H1 (cell line): ENCODE data around the gene OPRD1. TPM values are rescaled to one million over a fixed set of nuclear protein-coding genes. Genes with fewer than 3 reads are reported as not detected.

Experiments used
- ASH2L ChIP-seq: fragments of 200-600, 300-600 bp; sonication (generic); IDR thresholded peaks from one replicate; pipeline ENCODE4 v1.7.1; 2017; ENCODE audit warnings: low read length
- KDM4A ChIP-seq: IDR thresholded peaks from one replicate; pipeline ENCODE4 v1.7.1; 2012; ENCODE audit warnings: low read depth, mild to moderate bottlenecking, moderate library complexity, low read length, inconsistent platforms; ENCODE audit not compliant: severe bottlenecking
- POLR2A ChIP-seq, 2 experiments: IDR thresholded peaks; 1 replicate in 1 of 2; 2 replicates in 1 of 2; pipeline ENCODE4 v1.6.1; 2011; ENCODE audit warnings: low read depth in 2 of 2, low read length in 2 of 2, mild to moderate bottlenecking in 2 of 2; ENCODE audit errors: control extremely low read depth in 1 of 2
- SIN3A ChIP-seq, 2 experiments: IDR thresholded peaks in 1 of 2; conservative IDR thresholded peaks in 1 of 2; 2 replicates each; pipeline ENCODE4 v1.6.1; 2011 to 2012; ENCODE audit warnings: low read length in 2 of 2, improper control_type of control experiment in 1 of 2, low read depth in 1 of 2, mild to moderate bottlenecking in 1 of 2
- SRF ChIP-seq: IDR thresholded peaks from 2 replicates; pipeline ENCODE4 v1.6.1; 2011; ENCODE audit warnings: mild to moderate bottlenecking, low read depth, low read length, moderate library complexity
- polyA plus RNA-seq, 7 experiments: library from polyadenylated mRNA; depleted of rRNA in 3 of 7; stranded (reverse) in 5 of 7; unstranded in 2 of 7; fragments of >200 nt in 5 of 7; fragments of 200-250 nt in 2 of 7; gene quantifications; 1 replicate in 5 of 7; 2 replicates in 1 of 7; 4 replicates in 1 of 7; pipeline versions ENCODE4 v1.2.1 to v1.2.3, GENCODE V29; 2011 to 2013; ENCODE audit warnings: missing spikeins in 2 of 7, mixed read lengths in 2 of 7
- total RNA-seq: library from RNA; stranded (reverse); fragmentation: NEBNext Ultra II Directional; extraction: Animal tissue kit (Norgen Biotek cat#: 25700); gene quantifications from 2 replicates; pipeline ENCODE4 v1.2.1, GENCODE V29; 2021
- TF ChIP-seq, protein P1 (sequence below): IDR thresholded peaks from 2 replicates; pipeline ENCODE4 v1.6.1; 2012; ENCODE audit warnings: inconsistent platforms

Gene OPRD1
- total and polyA plus RNA-seq, 2 of the 8 experiments (the other 6 are each of a cell fraction or from before 2014, with no cell fraction given) = 2.6 to 3.7 TPM

- TF ChIP-seq, protein P1, sequence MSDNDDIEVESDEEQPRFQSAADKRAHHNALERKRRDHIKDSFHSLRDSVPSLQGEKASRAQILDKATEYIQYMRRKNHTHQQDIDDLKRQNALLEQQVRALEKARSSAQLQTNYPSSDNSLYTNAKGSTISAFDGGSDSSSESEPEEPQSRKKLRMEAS = 0 out of 2 replicates have a peak, but pooled peaks have one; percentile 2
- TF ChIP-seq KDM4A (peak; percentile 67), SIN3A (conservative IDR thresholded peaks at IDR 0.05 in 1 of 2, IDR thresholded peaks at IDR 0.05 in 1 of 2; ENCODE audit: low read depth in 1 of 2, low read length in 2 of 2) (0 out of 4 replicates have a peak, but pooled peaks of 1 of the 2 experiments have one; percentile 7), SRF (no peak), ASH2L (peak; percentile 61), POLR2A (IDR thresholded peaks at IDR 0.05; ENCODE audit: control extremely low read depth in 1 of 2, low read depth in 2 of 2, low read length in 2 of 2) (peak in 1 of 2 experiments; percentile 34; a peak in 1 of 3 replicates)
Observed at GRCh38 chr1:28915031-28915895, 103.3 kb downstream of the OPRD1 start (continued).
